ENCODE data around the gene RAD50. TPM values are rescaled to one million over a fixed set of nuclear protein-coding genes. Genes with fewer than 3 reads are reported as not detected.
"Not testable (repeated sequence)": the region's sequence is repeated elsewhere in the genome, so short reads cannot be mapped to it uniquely, and the experiment has no call there.

RAD50 gene
- total RNA-seq, 1 donor from 2014 or later, result 33.2 TPM

DNA sequence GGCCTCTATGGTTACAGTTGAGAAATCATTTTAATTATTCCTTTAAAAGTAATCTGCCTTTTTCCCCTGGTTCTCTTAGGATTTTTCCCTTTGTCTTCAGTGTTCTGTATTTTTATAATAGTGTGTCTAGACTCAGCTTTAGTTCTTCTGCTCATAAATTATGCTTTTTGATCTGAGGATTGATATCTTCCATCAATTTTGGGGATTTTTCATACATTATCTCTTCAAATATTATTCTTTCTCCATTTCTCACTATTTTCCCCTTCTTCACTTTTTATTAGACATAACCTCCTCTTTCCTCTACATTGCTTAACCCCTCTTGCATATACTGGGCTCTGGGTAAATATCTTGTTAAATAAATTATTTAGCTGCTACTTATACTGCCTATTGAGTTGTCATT, 64.9 kb downstream of the RAD50 start:
- Histone ChIP-seq H3K27ac (no peak overlapping the region), H3K27me3 (ENCODE audit: low read depth) (no peaks in the 10 kb centered on the region), H3K36me3 (peaks cover 57% of the 10 kb centered on the region), H3K4me3 (no peak overlapping the region), H3K4me1 (no peaks in the 10 kb centered on the region), H3K9me3 (no peaks in the 10 kb centered on the region)
- intact Hi-C loops (cut with DNase I), result no loop called here
- no peak for DNase-seq
- no peak for TF ChIP-seq CTCF (IDR thresholded peaks at IDR 0.05)
- ATAC-seq, result no peak

GRCh38 chr5:132622608-132623007, 65.8 kb downstream of the RAD50 start:
- Histone ChIP-seq H3K36me3 (peaks cover 48% of the 10 kb centered on the region), H3K27me3 (ENCODE audit: low read depth) (no peaks in the 10 kb centered on the region), H3K9me3 (no peaks in the 10 kb centered on the region), H3K4me1 (no peaks in the 10 kb centered on the region), H3K27ac (no peak overlapping the region), H3K4me3 (no peak overlapping the region)
- no peak for TF ChIP-seq CTCF (IDR thresholded peaks at IDR 0.05)
- ATAC-seq (no peak), DNase-seq (no peak)
- intact Hi-C loops (cut with DNase I), result no loop called here

DNA sequence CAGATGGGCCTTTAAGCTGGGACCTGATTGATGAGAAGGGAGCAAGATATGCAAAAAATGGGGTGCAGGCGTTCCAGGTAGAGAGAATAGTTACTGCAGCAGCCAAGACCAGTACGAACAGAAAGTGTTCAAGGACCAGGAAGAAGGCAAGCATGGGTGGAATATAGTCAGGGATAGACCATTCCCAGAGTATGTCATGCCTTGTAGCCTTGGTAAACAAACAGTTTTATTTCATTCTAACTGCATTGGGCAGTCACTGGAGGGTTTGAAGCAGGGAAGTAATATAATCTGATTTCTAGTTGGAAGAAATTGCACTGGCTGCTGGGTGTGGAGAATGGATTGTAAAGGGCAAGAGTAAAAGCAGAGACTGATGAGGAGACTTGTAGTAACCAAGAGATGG, 70.7 kb downstream of the RAD50 start:
- Histone ChIP-seq H3K4me1 (no peaks in the 10 kb centered on the region), H3K9me3 (no peaks in the 10 kb centered on the region), H3K27me3 (ENCODE audit: low read depth) (no peaks in the 10 kb centered on the region), H3K27ac (no peak overlapping the region), H3K36me3 (peaks cover 33% of the 10 kb centered on the region), H3K4me3 (no peak overlapping the region)
- ATAC-seq (no peak), DNase-seq (no peak)
- intact Hi-C loops (cut with DNase I), result no loop called here
- TF ChIP-seq CTCF (IDR thresholded peaks at IDR 0.05), result no peak

DNA sequence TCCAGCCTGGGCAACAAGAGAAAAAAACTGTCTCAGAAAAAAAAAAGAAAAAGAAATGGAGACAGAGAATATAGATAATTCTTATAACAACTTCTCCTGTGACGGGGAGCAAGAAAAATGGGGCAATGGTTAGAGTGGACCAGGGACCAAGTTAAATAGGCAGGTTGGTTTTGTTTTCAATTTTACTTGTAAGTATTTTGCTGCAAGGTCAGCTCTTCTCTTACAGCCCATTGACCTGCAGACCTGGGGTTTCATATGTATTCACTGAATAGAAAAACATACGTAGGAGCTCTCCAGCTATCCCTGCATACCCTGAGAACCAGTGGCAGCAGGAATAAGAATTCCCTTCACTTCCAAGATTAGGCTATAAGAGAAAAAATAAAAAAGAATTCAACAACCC, 72.0 kb downstream of the RAD50 start:
- no peak overlapping the region for H3K4me3 ChIP-seq
- H3K4me1 ChIP-seq, result no peaks in the 10 kb centered on the region
- peaks cover 21% of the 10 kb centered on the region for H3K36me3 ChIP-seq
- ATAC-seq, result no peak
- DNase-seq, result no peak
- no peak overlapping the region for H3K27ac ChIP-seq
- no peak for TF ChIP-seq CTCF (IDR thresholded peaks at IDR 0.05)
- intact Hi-C loops (cut with DNase I), result no loop called here
- H3K9me3 ChIP-seq, result no peaks in the 10 kb centered on the region
- no peaks in the 10 kb centered on the region for H3K27me3 ChIP-seq (ENCODE audit: low read depth)

GRCh38 chr5:132629230-132629944, 72.6 kb downstream of the RAD50 start:
- no peak overlapping the region for H3K4me3 ChIP-seq
- DNase-seq (no peak), ATAC-seq (no peak)
- H3K9me3 ChIP-seq, result no peaks in the 10 kb centered on the region
- TF ChIP-seq CTCF (IDR thresholded peaks at IDR 0.05), result no peak
- H3K4me1 ChIP-seq, result no peaks in the 10 kb centered on the region
- no peak overlapping the region for H3K27ac ChIP-seq
- H3K27me3 ChIP-seq (ENCODE audit: low read depth), result no peaks in the 10 kb centered on the region
- intact Hi-C loops (cut with DNase I), result no loop called here
- H3K36me3 ChIP-seq, result peaks cover 21% of the 10 kb centered on the region

DNA sequence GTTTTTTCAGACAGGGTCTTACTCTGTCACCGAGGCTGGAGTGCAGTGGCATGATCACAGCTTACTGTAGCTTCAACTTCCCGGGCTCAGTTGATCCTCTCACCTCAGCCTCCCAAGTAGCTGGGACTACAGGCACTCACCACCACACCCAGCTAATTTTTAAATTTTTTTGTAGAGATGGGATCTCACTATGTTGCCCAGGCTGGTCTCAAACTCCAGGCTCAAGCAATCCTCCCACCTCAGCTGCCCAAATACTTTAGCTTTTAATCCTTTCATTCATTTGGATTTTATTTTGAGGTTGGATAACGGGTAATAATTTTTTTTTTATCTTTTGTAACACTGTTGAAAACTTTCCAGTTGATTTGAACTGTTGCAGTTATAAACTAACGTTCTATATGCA, 76.8 kb downstream of the RAD50 start:
- H3K36me3 ChIP-seq, result peaks cover 48% of the 10 kb centered on the region
- H3K4me3 ChIP-seq; H3K27me3 ChIP-seq (ENCODE audit: low read depth); intact Hi-C loops (cut with DNase I); H3K27ac ChIP-seq; DNase-seq; ATAC-seq; H3K9me3 ChIP-seq; H3K4me1 ChIP-seq: not testable (repeated sequence)
